ENCODE data around the gene PXN. TPM values are rescaled to one million over a fixed set of nuclear protein-coding genes. Genes with fewer than 3 reads are reported as not detected.

PXN gene
- total RNA-seq, 1 donor from 2014 or later = 8.2 TPM

DNA sequence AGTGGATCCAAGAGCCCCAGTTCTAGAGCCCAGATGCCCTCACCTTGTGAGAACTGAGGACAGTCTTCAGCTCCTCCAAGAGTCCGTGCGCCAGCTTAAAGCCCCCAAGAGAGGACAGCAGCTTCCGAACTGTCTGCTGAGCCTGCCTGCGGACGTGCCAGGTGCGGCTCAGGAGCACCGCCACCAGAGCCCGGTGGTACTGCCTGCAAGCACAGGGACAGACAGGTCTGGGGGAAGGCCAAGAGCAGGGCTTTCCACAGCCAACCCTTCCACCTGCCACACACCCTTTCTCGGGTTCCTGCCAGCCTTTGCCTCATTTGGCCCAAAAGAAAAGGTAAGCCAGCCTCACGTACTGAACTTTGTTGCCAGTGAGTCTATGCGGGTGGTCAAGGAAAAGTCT, 101.2 kb downstream of the PXN start:
- TF ChIP-seq EZH2 (IDR thresholded peaks at IDR 0.05) (no peak), EZH2phosphoT487 (IDR thresholded peaks at IDR 0.05) (no peak), CTCF (IDR thresholded peaks at IDR 0.05) (no peak)
- H3K4me3 ChIP-seq = no peak overlapping the region
- Mint-ChIP-seq H3K4me1 (no peaks in the 10 kb centered on the region), H3K4me3 (no peak overlapping the region), H3K9me3 (no peaks in the 10 kb centered on the region), H3K27me3 (ENCODE audit: insufficient read depth, low read depth) (no peaks in the 10 kb centered on the region), H3K27ac (no peak overlapping the region), H3K36me3 (peaks cover 22% of the 10 kb centered on the region)
- no peak overlapping the region for H2AFZ ChIP-seq (replicated peaks)
- H3K4me2 ChIP-seq = no peak overlapping the region
- no peaks in the 10 kb centered on the region for H3K9me3 ChIP-seq (ENCODE audit: low read depth)
- H3K27ac ChIP-seq = no peak overlapping the region
- no peaks in the 10 kb centered on the region for H3K79me2 ChIP-seq (ENCODE audit: low read depth)
- H3K36me3 ChIP-seq = no peaks in the 10 kb centered on the region
- DNase-seq (ENCODE audit: low spot score) = no peak
- H3K4me1 ChIP-seq = no peaks in the 10 kb centered on the region
- H4K20me1 ChIP-seq (ENCODE audit: low read depth) = no peaks in the 10 kb centered on the region
- H3F3A ChIP-seq (ENCODE audit: low read depth) = no peaks in the 10 kb centered on the region
- H3K9ac ChIP-seq = no peak overlapping the region
- no peaks in the 10 kb centered on the region for H3K27me3 ChIP-seq

GRCh38 chr12:120162763-120163162, 102.8 kb downstream of the PXN start:
- Mint-ChIP-seq H3K9me3 (no peaks in the 10 kb centered on the region), H3K27me3 (ENCODE audit: insufficient read depth, low read depth) (no peaks in the 10 kb centered on the region), H3K27ac (no peak overlapping the region), H3K4me3 (no peak overlapping the region), H3K4me1 (no peaks in the 10 kb centered on the region), H3K36me3 (peaks cover 23% of the 10 kb centered on the region)
- TF ChIP-seq CTCF (IDR thresholded peaks at IDR 0.05) (no peak), EZH2 (IDR thresholded peaks at IDR 0.05) (no peak), EZH2phosphoT487 (IDR thresholded peaks at IDR 0.05) (no peak)
- Histone ChIP-seq H3K9me3 (ENCODE audit: low read depth) (no peaks in the 10 kb centered on the region), H3K27ac (no peak overlapping the region), H3K4me1 (no peaks in the 10 kb centered on the region), H3K4me3 (no peak overlapping the region), H2AFZ (replicated peaks) (no peak overlapping the region), H3K4me2 (no peak overlapping the region), H3K27me3 (no peaks in the 10 kb centered on the region), H3K36me3 (no peaks in the 10 kb centered on the region), H3F3A (ENCODE audit: low read depth) (no peaks in the 10 kb centered on the region), H3K9ac (no peak overlapping the region), H4K20me1 (ENCODE audit: low read depth) (no peaks in the 10 kb centered on the region), H3K79me2 (ENCODE audit: low read depth) (no peaks in the 10 kb centered on the region)
- no peak for DNase-seq (ENCODE audit: low spot score)

DNA sequence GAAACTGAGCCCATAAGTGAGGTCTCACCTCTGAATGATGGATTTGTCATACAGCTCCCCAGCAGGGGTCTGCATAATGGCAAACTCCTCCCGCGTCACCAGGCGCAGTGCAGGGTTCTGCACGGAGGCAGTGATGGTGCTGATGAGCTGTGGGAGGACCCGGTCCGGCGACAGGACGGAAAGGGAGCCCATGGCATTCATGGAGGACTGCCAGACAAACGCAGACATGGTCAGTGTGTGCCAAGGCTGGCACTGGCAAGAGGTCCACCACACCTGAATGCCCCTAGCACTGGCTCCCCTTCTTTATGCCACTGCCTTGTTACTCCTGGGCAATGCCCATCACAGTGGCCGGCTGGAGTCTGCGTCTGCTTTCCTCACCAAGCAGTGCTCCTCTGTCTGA, 103.7 kb downstream of the PXN start:
- Mint-ChIP-seq H3K27me3 (ENCODE audit: insufficient read depth, low read depth) (no peaks in the 10 kb centered on the region), H3K36me3 (peaks cover 26% of the 10 kb centered on the region), H3K4me1 (no peaks in the 10 kb centered on the region), H3K27ac (peak overlapping the region; percentile 6), H3K4me3 (no peak overlapping the region), H3K9me3 (no peaks in the 10 kb centered on the region)
- Histone ChIP-seq H3K9me3 (ENCODE audit: low read depth) (no peaks in the 10 kb centered on the region), H3K4me2 (no peak overlapping the region), H3F3A (ENCODE audit: low read depth) (no peaks in the 10 kb centered on the region), H4K20me1 (ENCODE audit: low read depth) (no peaks in the 10 kb centered on the region), H3K27me3 (no peaks in the 10 kb centered on the region), H2AFZ (replicated peaks) (no peak overlapping the region), H3K9ac (no peak overlapping the region), H3K36me3 (no peaks in the 10 kb centered on the region), H3K79me2 (ENCODE audit: low read depth) (no peaks in the 10 kb centered on the region), H3K4me3 (no peak overlapping the region), H3K4me1 (no peaks in the 10 kb centered on the region), H3K27ac (no peak overlapping the region)
- DNase-seq (ENCODE audit: low spot score) = no peak
- TF ChIP-seq CTCF (IDR thresholded peaks at IDR 0.05) (no peak), EZH2phosphoT487 (IDR thresholded peaks at IDR 0.05) (no peak), EZH2 (IDR thresholded peaks at IDR 0.05) (no peak)

Small RNA genes within 50 kb of the gene (small RNA-seq; reads per million reads assigned to genes)
- gene RNU4-1 (1,095 reads per million, percentile 99 among the genes with 10 or more reads in this experiment), gene RNU4-2 (341 reads per million, percentile 99 among the genes with 10 or more reads in this experiment), gene RNU6-1088P (not detected)

Other genes with a start within 250 kb of the PXN start
- 17.5 and 24.5 TPM in 2 replicates for gene RAB35, start 149.0 kb downstream of the PXN start, total RNA-seq (ENCODE audit: low replicate concordance)
- 60.9 and 74.3 TPM in 2 replicates for gene GCN1, start 71.0 kb downstream of the PXN start, total RNA-seq (ENCODE audit: low replicate concordance)
- gene RPLP0, start 64.6 kb downstream of the PXN start, total RNA-seq (ENCODE audit: low replicate concordance) = 7,069 and 9,364 TPM in 2 replicates
- under 0.01 TPM in 1 of 2 replicates, not detected in the other for gene RNU4-2, start 26.2 kb upstream of the PXN start, total RNA-seq (ENCODE audit: low replicate concordance)
- gene RNU4-1, start 27.5 kb upstream of the PXN start, total RNA-seq (ENCODE audit: low replicate concordance) = under 0.01 TPM in 2 replicates
- 3.8 and 6.8 TPM in 2 replicates for gene SIRT4, start 36.6 kb upstream of the PXN start, total RNA-seq (ENCODE audit: low replicate concordance)
- gene PLA2G1B, start 62.0 kb upstream of the PXN start, total RNA-seq (ENCODE audit: low replicate concordance) = not detected in 2 replicates
- gene MSI1, start 103.4 kb upstream of the PXN start, total RNA-seq (ENCODE audit: low replicate concordance) = 40.2 and 48.6 TPM in 2 replicates
- 296 and 432 TPM in 2 replicates for gene COX6A1, start 172.4 kb upstream of the PXN start, total RNA-seq (ENCODE audit: low replicate concordance)
- 47.2 and 72.1 TPM in 2 replicates for gene TRIAP1, start 180.7 kb upstream of the PXN start, total RNA-seq (ENCODE audit: low replicate concordance)
- gene GATC, start 180.7 kb upstream of the PXN start, total RNA-seq (ENCODE audit: low replicate concordance) = 21.9 and 29.1 TPM in 2 replicates
- 257 and 273 TPM in 2 replicates for gene SRSF9, start 204.0 kb upstream of the PXN start, total RNA-seq (ENCODE audit: low replicate concordance)
- gene DYNLL1, start 230.4 kb upstream of the PXN start, total RNA-seq (ENCODE audit: low replicate concordance) = 284 and 355 TPM in 2 replicates